ENCODE results near the gene QTRT2. TPM values are rescaled to one million over a fixed set of nuclear protein-coding genes. Genes with fewer than 3 reads are reported as not detected.

The QTRT2 gene
- total RNA-seq, 4 donors from 2014 or later, result 7.2 to 18.3 (median 14.7) TPM

- TF ChIP-seq CTCF (IDR thresholded peaks at IDR 0.05) (no peak), POLR2AphosphoS5 (IDR thresholded peaks at IDR 0.05) (no peak), POLR2A (IDR thresholded peaks at IDR 0.05) (no peak), EP300 (IDR thresholded peaks at IDR 0.05; ENCODE audit: low read depth) (no peak)
- Histone ChIP-seq H3K36me3 (peaks cover 0 to 50% (median 23%) of the 10 kb centered on the region in 4 donors), H3K27me3 (no peaks in the 10 kb centered on the region), H3K4me3 (no peak overlapping the region), H3K9me3 (no peaks in the 10 kb centered on the region), H3K4me1 (no peaks in the 10 kb centered on the region), H3K27ac (no peak overlapping the region)
- 93 to 100% methylated on average over 2 to 6 of the region's 6 CpGs for WGBS, 2 donors (ENCODE audit: low coverage in 1 of 2)
- in situ Hi-C loops (cut with MboI; ENCODE audit: low pct_ligation_motif_present in 1 of 4, low pct_unique_long_range_greater_than_20kb in 1 of 4, low sequenced_read_pairs in 3 of 4), result no loop called here
- intact Hi-C loops (cut with DNase I; ENCODE audit: low total_unique reads), result no loop called here
- no peak for DNase-seq
Observed at GRCh38 chr3:114076711-114077110, 20.2 kb downstream of the QTRT2 start.

GRCh38 chr3:114078126-114078525 is 21.6 kb downstream of the QTRT2 start:
- intact Hi-C loops (cut with DNase I; ENCODE audit: low total_unique reads) (no loop called here), in situ Hi-C loops (cut with MboI; ENCODE audit: low pct_ligation_motif_present in 1 of 4, low pct_unique_long_range_greater_than_20kb in 1 of 4, low sequenced_read_pairs in 3 of 4) (no loop called here)
- no peaks in the 10 kb centered on the region for H3K9me3 ChIP-seq
- peaks cover 0 to 45% (median 22%) of the 10 kb centered on the region in 4 donors for H3K36me3 ChIP-seq
- H3K27ac ChIP-seq, result no peak overlapping the region
- H3K4me3 ChIP-seq, result no peak overlapping the region
- TF ChIP-seq CTCF (IDR thresholded peaks at IDR 0.05) (no peak), POLR2A (IDR thresholded peaks at IDR 0.05) (no peak), POLR2AphosphoS5 (IDR thresholded peaks at IDR 0.05) (no peak), EP300 (IDR thresholded peaks at IDR 0.05; ENCODE audit: low read depth) (no peak)
- no peaks in the 10 kb centered on the region for H3K27me3 ChIP-seq
- H3K4me1 ChIP-seq, result no peaks in the 10 kb centered on the region
- DNase-seq, result no peak

- no peak for TF ChIP-seq CTCF (IDR thresholded peaks at IDR 0.05)
- no peak for TF ChIP-seq POLR2A (IDR thresholded peaks at IDR 0.05)
- no peak for TF ChIP-seq EP300 (IDR thresholded peaks at IDR 0.05; ENCODE audit: low read depth)
- no peak for TF ChIP-seq POLR2AphosphoS5 (IDR thresholded peaks at IDR 0.05)
Observed at GRCh38 chr3:114079761-114080160, 23.2 kb downstream of the QTRT2 start.

GRCh38 chr3:114080201-114080600 is 23.7 kb downstream of the QTRT2 start:
- in situ Hi-C loops (cut with MboI; ENCODE audit: low pct_ligation_motif_present in 1 of 4, low pct_unique_long_range_greater_than_20kb in 1 of 4, low sequenced_read_pairs in 3 of 4), result no loop called here
- no peaks in the 10 kb centered on the region for H3K9me3 ChIP-seq
- H3K36me3 ChIP-seq, result peaks cover 0 to 50% (median 16%) of the 10 kb centered on the region in 4 donors
- no peak overlapping the region for H3K27ac ChIP-seq
- H3K27me3 ChIP-seq, result no peaks in the 10 kb centered on the region
- DNase-seq, result no peak
- no peak overlapping the region for H3K4me3 ChIP-seq
- intact Hi-C loops (cut with DNase I; ENCODE audit: low total_unique reads), result no loop called here
- H3K4me1 ChIP-seq, result no peaks in the 10 kb centered on the region
- no peak for TF ChIP-seq POLR2A (IDR thresholded peaks at IDR 0.05)
- no peak for TF ChIP-seq CTCF (IDR thresholded peaks at IDR 0.05)
- TF ChIP-seq EP300 (IDR thresholded peaks at IDR 0.05; ENCODE audit: low read depth), result no peak
- TF ChIP-seq POLR2AphosphoS5 (IDR thresholded peaks at IDR 0.05), result no peak

More at GRCh38 chr3:114079761-114080160, 23.2 kb downstream of the QTRT2 start:
- Histone ChIP-seq H3K4me1 (no peaks in the 10 kb centered on the region), H3K9me3 (no peaks in the 10 kb centered on the region), H3K4me3 (no peak overlapping the region), H3K27ac (no peak overlapping the region), H3K27me3 (no peaks in the 10 kb centered on the region), H3K36me3 (peaks cover 0 to 50% (median 16%) of the 10 kb centered on the region in 4 donors)
- 88 to 89% methylated on average over 5 of the region's 5 CpGs for WGBS, 2 donors (ENCODE audit: low coverage in 1 of 2)
- intact Hi-C loops (cut with DNase I; ENCODE audit: low total_unique reads), result no loop called here
- in situ Hi-C loops (cut with MboI; ENCODE audit: low pct_ligation_motif_present in 1 of 4, low pct_unique_long_range_greater_than_20kb in 1 of 4, low sequenced_read_pairs in 3 of 4), result no loop called here
- DNase-seq, result no peak
